Right renal cortex interstitium (tissue), 3 donors: ENCODE results near the gene ATG10. TPM values are rescaled to one million over a fixed set of nuclear protein-coding genes. Genes with fewer than 3 reads are reported as not detected.

ENCODE experiments used
- DNase-seq, 3 donors: peaks; one replicate each; pipeline ENCODE4 v3.0.0-alpha.2; 2013; ENCODE audit warnings: low read depth in 3 of 3, low spot score in 2 of 3
- polyA plus RNA-seq, 3 donors: library from polyadenylated mRNA; unstranded; fragments of 120-200 nt; gene quantifications; one replicate each; pipeline ENCODE4 v1.2.1, GENCODE V29; 2013; ENCODE audit not compliant: insufficient read length in 3 of 3

The ATG10 gene
- polyA plus RNA-seq, 3 donors = 12.4 to 15.8 (median 15.5) TPM

DNA sequence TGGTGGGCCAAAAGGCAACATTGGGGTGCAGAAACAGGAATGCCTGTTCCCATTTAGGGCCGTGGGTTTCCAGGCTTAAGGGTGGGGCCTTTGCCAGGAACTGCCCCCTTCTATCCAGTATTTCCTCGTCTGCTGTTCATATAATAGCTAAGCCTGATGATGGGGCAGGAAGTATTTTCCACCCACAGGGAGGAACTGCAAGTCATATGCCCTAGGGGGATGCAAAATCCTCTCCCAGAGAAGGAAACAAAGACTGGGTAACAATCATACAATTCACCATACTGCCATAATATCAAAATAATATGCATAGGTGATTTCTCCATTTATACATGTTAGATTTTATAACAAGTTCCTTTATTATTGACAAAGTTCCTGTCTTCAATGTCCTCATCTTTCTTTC, 326.8 kb downstream of the ATG10 start:
- no peak for DNase-seq

DNA sequence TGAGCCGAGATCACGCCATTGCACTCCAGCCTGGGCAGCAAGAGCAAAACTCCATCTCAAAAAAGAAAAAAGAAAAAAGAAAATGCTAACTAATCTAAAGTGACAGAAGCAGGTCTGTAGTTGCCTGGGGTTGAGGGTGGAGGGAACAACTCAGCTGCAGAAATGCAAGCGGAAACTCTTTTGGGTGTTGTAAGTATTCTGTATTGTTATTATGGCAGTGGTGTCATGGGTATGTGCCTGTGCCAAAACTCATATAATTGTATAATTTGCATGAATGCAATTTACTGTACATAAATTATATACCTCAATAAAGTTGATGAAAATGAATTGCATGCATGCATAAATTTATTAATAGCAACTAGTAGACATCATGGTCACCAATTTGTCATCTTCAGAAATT, 329.4 kb downstream of the ATG10 start:
- DNase-seq = no peak

Other genes with a start within 250 kb of the ATG10 start
- gene SSBP2, start 220.9 kb upstream of the ATG10 start, polyA plus RNA-seq = 100 to 1,000 TPM in 1 of 3 donors, 10 to 100 TPM in 2; 94.2 to 103 (median 99.0) TPM